Urinary bladder (tissue), 4 donors: ENCODE measurements around the gene JAKMIP1. TPM values are rescaled to one million over a fixed set of nuclear protein-coding genes. Genes with fewer than 3 reads are reported as not detected.
"Not testable (repeated sequence)": the region's sequence is repeated elsewhere in the genome, so short reads cannot be mapped to it uniquely, and the experiment has no call there.

Source experiments
- DNase-seq: peaks from one replicate; pipeline ENCODE4 v3.0.0-alpha.2; 2015; ENCODE audit errors: extremely low spot score
- H3K27ac ChIP-seq: one replicate; pipeline ENCODE4 v1.5.1; 2013; ENCODE audit warnings: low read depth, mild to moderate bottlenecking, moderate library complexity
- H3K36me3 ChIP-seq: one replicate; pipeline ENCODE4 v1.6.1; 2013; ENCODE audit warnings: mild to moderate bottlenecking, moderate library complexity; ENCODE audit not compliant: insufficient read depth
- H3K4me1 ChIP-seq: one replicate; pipeline ENCODE4 v1.6.1; 2013; ENCODE audit warnings: mild to moderate bottlenecking, moderate library complexity; ENCODE audit not compliant: insufficient read depth
- H3K4me3 ChIP-seq: one replicate; pipeline ENCODE4 v1.5.1; 2013; ENCODE audit warnings: low read depth, low read length
- WGBS: extraction: QIAGEN DNeasy Blood & Tissue Kit; methylation state at CpG from one replicate; pipeline ENCODE4 v1.1.7; 2013; 5-methylcytosine and 5-hydroxymethylcytosine counted together
- polyA plus RNA-seq: library from polyadenylated mRNA; stranded (reverse); fragments of 200-250 nt; gene quantifications from one replicate; pipeline ENCODE4 v1.2.3, GENCODE V29; 2013
- total RNA-seq: library from RNA; depleted of rRNA; stranded (reverse); fragments of >200 nt; gene quantifications from one replicate; pipeline ENCODE4 v1.2.3, GENCODE V29; 2014
- donor health status: healthy with polysubstance abuse.
- donor health status: healthy.

JAKMIP1 gene
- total and polyA plus RNA-seq, 2 donors = 0.58 to 0.61 TPM

DNA sequence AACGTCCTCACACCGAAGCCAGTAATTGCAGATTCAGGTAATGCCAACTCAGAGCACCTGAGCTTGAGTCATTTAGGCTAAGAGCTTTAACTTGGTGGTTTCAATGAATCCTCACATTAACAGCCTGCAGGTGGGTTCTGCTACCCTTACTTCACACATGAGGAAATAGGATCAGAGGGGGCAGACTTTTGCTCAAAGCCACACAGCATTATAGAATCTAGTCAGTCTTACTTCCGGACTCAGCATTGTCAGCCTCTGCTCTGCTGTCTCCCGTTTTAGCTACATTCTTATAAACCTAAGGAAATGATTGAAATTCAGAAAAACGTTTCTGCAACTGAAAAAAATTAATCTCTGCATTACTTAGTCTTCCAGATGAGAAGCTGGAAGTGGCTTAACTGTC is 188.1 kb downstream of the JAKMIP1 start:
- Histone ChIP-seq H3K36me3 (no peaks in the 10 kb centered on the region), H3K27ac (no peak overlapping the region), H3K4me3 (no peak overlapping the region), H3K4me1 (no peaks in the 10 kb centered on the region)
- DNase-seq = no peak
- WGBS = 68% methylated on average over 5 of the region's 5 CpGs

DNA sequence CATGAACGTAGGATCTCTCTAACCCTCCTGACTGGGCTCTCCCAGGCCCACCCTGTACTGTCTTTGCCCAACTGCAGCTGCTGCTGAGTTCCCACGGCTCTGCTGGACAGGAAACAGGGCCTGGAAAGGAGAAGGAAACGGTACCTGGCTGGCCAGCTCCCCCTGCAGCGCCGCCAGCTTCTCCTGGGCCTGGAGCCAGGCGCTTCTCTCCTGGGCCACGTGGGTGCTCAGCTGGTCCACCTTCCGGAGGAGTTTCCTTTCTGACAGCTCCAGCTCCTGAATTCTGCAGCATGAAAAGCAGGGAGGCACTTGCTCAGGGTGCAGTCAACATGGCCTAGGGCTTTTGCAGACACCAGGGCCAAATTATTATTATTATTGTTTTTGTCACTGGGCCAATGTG is 188.7 kb downstream of the JAKMIP1 start:
- WGBS = 13% methylated on average over 8 of the region's 8 CpGs
- no peaks in the 10 kb centered on the region for H3K4me1 ChIP-seq
- DNase-seq = no peak
- no peak overlapping the region for H3K4me3 ChIP-seq
- H3K27ac ChIP-seq = no peak overlapping the region
- H3K36me3 ChIP-seq = no peaks in the 10 kb centered on the region

DNA sequence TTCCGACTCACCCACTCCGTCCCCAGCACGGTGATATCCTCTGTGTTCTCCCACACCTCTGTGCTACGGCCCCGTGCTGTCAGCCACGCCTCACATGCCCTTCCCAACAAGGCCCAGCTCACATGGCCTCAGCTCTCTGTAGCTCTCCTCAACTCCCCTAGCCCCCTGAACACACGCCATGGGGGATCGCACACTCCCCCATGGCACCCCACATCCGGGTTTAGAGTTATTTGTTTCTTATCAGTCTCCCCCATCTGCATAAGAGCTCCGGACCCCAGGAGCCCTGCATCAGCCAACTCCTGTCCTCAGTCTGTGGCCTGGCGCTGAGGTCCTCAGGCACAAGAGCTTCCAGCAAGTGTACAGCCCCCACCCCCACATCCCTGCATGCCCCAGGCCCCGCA is 189.1 kb downstream of the JAKMIP1 start:
- H3K36me3 ChIP-seq = no peaks in the 10 kb centered on the region
- no peaks in the 10 kb centered on the region for H3K4me1 ChIP-seq
- WGBS = 46% methylated on average over 12 of the region's 12 CpGs
- no peak overlapping the region for H3K27ac ChIP-seq
- H3K4me3 ChIP-seq = no peak overlapping the region
- DNase-seq = no peak

DNA sequence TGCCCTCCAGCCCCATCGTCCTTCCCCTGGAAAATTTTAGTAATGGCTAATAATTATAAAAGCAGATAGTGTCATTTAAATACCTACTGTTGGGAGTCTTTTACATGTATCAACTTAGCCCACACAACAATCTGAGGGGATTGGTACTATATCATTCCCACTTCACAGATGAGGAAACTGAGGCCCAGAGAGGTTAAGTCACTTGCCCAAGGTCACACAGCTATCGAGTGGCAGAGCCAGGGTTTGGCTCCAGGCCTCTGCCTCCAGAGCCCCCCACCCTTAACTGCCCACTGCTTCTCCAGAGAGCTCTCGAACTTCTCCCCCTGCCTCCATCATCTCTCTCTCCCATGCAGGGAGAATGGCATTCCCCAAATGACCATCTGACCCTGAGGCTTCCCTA is 189.6 kb downstream of the JAKMIP1 start:
- Histone ChIP-seq H3K27ac (no peak overlapping the region), H3K36me3 (no peaks in the 10 kb centered on the region), H3K4me3 (no peak overlapping the region), H3K4me1 (no peaks in the 10 kb centered on the region)
- WGBS = 79% methylated on average over 3 of the region's 3 CpGs
- DNase-seq = no peak

DNA sequence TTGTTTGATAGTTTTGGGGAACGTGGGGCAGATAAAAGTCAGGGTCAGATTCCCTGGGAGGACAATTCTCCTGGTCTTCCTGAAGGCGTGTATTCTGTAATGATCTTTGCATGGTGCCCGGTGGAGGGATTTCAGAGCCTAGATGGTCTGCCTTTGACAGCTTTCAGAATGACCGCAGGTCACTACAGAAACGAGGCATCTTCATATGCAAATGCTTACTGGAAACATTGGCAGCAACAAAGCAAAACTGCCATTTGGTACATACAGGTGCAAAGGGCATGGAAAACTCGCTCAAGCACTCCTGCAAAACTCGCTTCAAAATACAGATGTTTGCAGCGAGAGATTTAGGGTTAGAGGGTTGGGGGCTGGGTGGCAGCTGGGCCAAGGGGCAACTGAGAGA is 190.9 kb downstream of the JAKMIP1 start:
- Histone ChIP-seq H3K27ac (no peak overlapping the region), H3K4me3 (no peak overlapping the region), H3K4me1 (no peaks in the 10 kb centered on the region), H3K36me3 (no peaks in the 10 kb centered on the region)
- no peak for DNase-seq
- WGBS = 46% methylated on average over 8 of the region's 8 CpGs

DNA sequence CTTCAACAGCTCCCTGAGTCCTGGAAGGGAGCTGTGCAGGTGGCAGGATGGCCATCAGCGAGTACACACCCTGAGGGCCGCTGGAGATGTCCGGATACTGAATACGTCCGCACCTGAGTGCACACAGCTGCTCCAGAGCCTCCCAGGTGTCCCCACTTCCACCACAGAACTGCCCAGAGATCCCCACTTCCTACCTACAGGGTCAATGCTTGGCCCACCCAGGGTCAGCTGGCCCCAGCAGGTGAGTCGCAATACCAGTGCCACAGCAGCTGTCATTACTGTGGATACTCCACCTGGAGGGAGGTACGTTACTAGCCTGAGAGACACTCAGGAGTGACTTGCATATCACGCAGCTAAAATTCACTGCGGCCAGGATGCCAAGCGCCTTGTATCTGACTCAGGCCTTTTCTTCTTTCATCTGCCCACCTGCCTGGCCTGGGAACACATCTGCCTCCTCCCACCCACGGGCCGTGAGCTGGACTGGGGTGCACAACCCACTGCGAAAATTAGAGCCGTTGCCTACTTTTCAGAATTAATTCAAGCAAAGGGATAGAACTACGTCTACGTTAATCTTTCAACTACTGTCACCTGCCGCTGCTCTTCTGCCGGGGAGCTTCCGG is 191.5 kb downstream of the JAKMIP1 start:
- Histone ChIP-seq H3K27ac (no peak overlapping the region), H3K4me3 (no peak overlapping the region), H3K4me1 (no peaks in the 10 kb centered on the region), H3K36me3 (no peaks in the 10 kb centered on the region)
- DNase-seq = no peak
- 76% methylated on average over 19 of the region's 19 CpGs for WGBS

DNA sequence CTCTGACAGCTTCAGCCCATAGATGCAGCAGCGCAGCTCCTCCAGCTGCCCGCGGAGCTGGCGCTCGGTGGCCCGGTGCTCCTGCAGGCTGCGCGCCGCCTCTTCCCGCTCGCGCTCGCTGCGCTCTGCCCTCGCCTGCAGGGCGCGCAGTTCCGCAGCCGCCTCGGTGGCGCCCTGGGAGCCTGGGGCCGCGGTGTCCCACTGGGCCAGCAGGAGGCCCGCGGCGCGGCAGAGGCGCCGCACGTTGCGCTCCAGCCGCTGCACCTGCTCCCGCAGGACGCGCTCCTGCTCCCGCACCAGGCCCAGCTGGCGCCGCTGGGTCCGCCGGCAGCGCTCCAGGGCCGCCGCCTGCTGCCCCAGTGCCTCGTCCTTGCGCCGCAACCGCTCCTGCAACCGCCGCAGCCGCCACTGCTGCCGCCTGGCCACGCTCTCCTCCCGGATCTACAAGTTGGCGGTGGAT is 192.2 kb downstream of the JAKMIP1 start:
- H3K27ac ChIP-seq = no peak overlapping the region
- H3K36me3 ChIP-seq = no peaks in the 10 kb centered on the region
- no peaks in the 10 kb centered on the region for H3K4me1 ChIP-seq
- no peak overlapping the region for H3K4me3 ChIP-seq
- DNase-seq = no peak
- WGBS = 43% methylated on average over 54 of the region's 54 CpGs

DNA sequence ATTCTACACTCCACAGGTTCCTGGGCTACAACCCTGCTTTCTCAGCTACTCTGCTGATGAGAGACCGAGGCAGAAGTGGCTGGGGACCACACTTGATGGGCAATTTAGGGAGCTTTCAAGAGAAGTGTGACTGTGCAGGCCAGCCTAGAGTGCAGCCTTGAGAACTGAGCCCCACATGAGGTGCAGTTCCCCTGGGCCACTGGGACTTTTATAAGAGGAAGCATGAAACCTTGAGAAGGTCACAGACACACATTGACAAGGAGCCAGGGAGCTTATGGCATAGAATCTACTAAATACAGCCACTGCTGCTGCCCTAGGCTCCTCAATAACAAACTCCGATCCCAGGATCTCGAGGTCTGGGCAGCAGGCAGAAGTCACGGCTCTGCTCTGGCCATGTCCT is 195.2 kb downstream of the JAKMIP1 start:
- WGBS = 80% methylated on average over 4 of the region's 4 CpGs
- Histone ChIP-seq H3K4me3 (no peak overlapping the region), H3K36me3 (no peaks in the 10 kb centered on the region), H3K4me1 (no peaks in the 10 kb centered on the region), H3K27ac (no peak overlapping the region)
- DNase-seq = no peak

DNA sequence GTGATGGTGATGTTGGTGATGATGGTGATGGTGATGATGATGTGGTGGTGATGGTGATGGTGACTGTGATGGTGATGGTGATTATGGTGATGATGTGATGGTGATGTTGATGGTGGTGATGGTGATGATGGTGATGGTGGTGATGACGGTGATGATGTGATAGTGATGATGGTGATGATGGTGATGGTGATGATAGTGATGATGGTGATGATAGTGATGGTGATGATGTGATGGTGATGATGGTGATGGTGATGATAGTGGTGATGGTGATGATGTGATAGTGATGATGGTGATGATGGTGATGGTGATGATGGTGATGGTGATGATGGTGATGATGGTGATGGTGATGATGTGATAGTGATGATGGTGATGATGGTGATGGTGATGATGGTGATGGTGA is 196.9 kb downstream of the JAKMIP1 start:
- H3K27ac ChIP-seq, H3K4me1 ChIP-seq, H3K4me3 ChIP-seq, DNase-seq, H3K36me3 ChIP-seq: not testable (repeated sequence)
- 92% methylated on average over 1 of the region's 1 CpG for WGBS

DNA sequence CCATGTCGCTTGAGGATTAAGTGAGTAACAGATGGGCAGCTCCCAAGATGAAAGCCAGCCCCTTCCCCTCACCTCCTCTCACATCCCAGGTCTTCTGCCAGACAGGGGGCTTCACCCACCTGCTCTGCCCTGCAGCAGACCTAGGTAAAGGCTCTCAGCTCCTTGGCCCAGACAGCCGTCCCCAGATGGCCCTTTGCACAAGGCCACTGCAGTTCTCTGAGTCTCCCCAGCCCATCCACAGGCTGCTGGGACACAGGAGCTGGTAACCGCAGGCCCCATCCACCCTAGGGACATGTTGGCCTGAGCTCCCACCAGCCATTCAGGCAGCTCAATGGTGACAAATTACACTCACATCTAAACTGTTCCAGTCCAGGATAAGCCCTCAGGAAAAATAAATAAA is 197.4 kb downstream of the JAKMIP1 start:
- H3K4me1 ChIP-seq = no peaks in the 10 kb centered on the region
- H3K36me3 ChIP-seq = no peaks in the 10 kb centered on the region
- no peak overlapping the region for H3K27ac ChIP-seq
- DNase-seq = no peak
- 72% methylated on average over 3 of the region's 3 CpGs for WGBS
- no peak overlapping the region for H3K4me3 ChIP-seq

DNA sequence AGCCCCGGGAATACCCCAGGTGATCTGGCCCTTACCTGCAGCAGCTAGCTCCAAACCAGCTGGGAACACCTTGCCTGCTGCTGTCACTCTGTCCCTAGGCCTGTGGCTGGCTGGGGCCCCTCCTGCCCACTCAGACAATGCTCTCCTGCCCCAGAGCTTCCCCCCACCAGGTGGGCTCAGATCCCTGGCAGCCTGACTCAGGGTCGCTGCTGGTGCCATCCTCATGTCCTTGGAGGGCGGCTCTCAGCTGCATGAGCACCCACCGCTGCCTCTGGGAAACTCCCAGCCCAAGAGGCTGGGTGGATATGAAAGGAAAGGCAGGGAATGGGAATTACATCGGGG is 197.9 kb downstream of the JAKMIP1 start:
- Histone ChIP-seq H3K4me1 (no peaks in the 10 kb centered on the region), H3K36me3 (no peaks in the 10 kb centered on the region), H3K4me3 (no peak overlapping the region), H3K27ac (no peak overlapping the region)
- WGBS = 86% methylated on average over 5 of the region's 5 CpGs
- DNase-seq = no peak

DNA sequence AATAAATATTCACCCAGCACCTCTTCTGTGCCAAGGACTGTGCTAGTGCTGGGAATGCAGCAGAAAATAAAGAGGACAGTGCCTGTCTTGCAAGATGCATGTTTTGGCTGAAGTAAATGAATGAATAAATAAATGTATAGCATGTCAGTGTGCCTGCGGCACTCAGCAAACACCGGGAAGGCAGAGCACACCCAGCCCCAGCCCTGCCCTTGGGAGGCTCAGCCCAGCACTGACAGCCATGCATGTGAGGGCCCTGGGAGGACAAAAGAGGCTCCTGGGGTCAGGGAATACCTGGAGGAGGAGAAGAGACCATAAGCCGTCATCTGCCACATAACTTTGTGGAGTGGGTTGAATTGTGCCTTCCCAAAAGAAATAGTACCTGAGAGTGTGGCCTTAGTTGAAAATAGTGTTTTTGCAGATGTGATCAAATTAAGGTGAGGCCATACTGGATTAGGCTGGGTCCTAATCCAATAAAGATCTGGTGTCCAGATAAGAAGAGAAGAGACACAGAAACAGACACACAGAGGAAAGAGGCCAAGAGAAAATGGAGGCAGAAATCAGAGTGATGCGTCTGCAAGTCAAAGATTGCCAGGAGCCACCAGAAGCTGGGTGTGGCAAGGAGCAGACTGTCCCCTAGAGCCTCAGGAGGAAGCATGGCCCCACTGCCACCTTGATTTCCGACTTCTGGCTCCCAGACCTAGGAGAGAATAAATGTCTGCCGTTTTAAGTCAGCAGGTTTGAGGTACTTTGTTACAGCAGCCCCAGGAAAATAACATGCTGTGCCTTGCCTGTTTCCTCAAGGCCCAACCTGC is 198.5 kb downstream of the JAKMIP1 start:
- H3K4me3 ChIP-seq = no peak overlapping the region
- no peak for DNase-seq
- no peaks in the 10 kb centered on the region for H3K36me3 ChIP-seq
- no peak overlapping the region for H3K27ac ChIP-seq
- WGBS = 65% methylated on average over 6 of the region's 6 CpGs
- H3K4me1 ChIP-seq = no peaks in the 10 kb centered on the region

DNA sequence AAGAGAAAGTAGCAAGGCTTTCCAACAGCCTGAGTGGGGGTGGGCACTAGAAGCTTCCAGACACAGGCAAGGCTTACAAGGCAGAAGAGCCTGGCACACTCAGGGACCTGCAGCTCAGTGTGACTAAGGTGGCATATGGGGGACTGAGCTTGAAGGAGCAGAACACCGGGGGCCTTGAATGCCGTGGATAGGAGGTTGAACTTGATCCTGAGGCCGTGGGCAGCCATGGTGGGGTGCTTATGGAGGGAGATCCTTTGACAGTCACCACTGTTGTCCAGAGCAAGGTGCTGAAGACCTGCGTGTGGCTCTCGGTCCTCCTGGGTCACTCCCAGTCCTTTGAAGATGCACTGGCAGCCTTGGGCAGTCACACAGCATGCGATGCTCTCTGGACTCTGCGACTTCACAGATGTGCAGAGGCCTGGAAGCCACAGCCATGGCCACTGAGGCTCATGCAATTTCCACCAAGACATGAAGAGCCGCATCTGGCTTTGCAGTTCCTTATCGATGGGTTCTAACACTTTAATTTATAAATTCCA is 200.5 kb downstream of the JAKMIP1 start:
- DNase-seq = no peak
- Histone ChIP-seq H3K36me3 (no peaks in the 10 kb centered on the region), H3K4me1 (no peaks in the 10 kb centered on the region), H3K4me3 (no peak overlapping the region), H3K27ac (no peak overlapping the region)
- WGBS = 87% methylated on average over 9 of the region's 9 CpGs

DNA sequence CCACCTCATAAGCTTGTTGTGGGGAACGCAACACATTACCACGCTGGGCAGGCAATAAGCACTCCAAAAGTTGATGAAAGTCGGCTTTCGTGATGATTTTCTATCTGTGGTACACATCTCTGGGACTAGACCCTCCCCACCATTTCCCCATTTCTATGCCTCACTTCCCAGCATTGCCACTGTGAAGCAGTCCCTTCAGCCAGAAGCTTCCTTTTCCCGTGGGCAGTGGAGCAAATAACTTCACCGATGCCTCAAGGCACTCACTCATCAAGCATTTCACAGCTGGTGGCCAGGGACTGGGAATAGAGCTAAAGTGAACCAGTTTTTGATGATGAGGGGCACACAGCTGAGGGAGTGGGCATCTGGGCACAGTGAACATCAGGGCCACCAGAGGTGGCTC is 201.0 kb downstream of the JAKMIP1 start:
- WGBS = 82% methylated on average over 6 of the region's 6 CpGs
- DNase-seq = no peak

More for the DNA sequence above, 201.0 kb downstream of the JAKMIP1 start:
- no peaks in the 10 kb centered on the region for H3K36me3 ChIP-seq
- no peak overlapping the region for H3K27ac ChIP-seq
- no peaks in the 10 kb centered on the region for H3K4me1 ChIP-seq
- H3K4me3 ChIP-seq = no peak overlapping the region
